BE2C (cell line): ENCODE measurements around the gene NDUFAB1. TPM values are rescaled to one million over a fixed set of nuclear protein-coding genes. Genes with fewer than 3 reads are reported as not detected.

Experiments
- DNase-seq: peaks from one replicate; pipeline ENCODE4 v3.0.0-alpha.2; 2020
- H3K27me3 ChIP-seq: fragments of 250-450 bp; sonication (Bioruptor Pico); 2 replicates; pipeline ENCODE4 v1.5.1; 2020; ENCODE audit warnings: mild to moderate bottlenecking
- H3K36me3 ChIP-seq: fragments of 250-450 bp; sonication (Bioruptor Pico); 2 replicates; pipeline ENCODE4 v1.5.1; 2020; ENCODE audit warnings: mild to moderate bottlenecking
- H3K4me1 ChIP-seq: fragments of 250-450 bp; sonication (Bioruptor Pico); 2 replicates; pipeline ENCODE4 v1.5.1; 2020
- H3K4me3 ChIP-seq: 2 replicates; pipeline ENCODE4 v1.5.1; 2011; ENCODE audit warnings: low read depth, low read length
- H3K9me3 ChIP-seq: fragments of 250-450 bp; sonication (Bioruptor Pico); 2 replicates; pipeline ENCODE4 v1.5.1; 2020
- CTCF ChIP-seq: IDR thresholded peaks from 2 replicates; pipeline ENCODE4 v1.5.1; 2012; ENCODE audit warnings: mild to moderate bottlenecking, low read depth, low read length
- polyA plus RNA-seq: library from polyadenylated mRNA; unstranded; fragments of >200 nt; gene quantifications from one replicate; pipeline ENCODE4 v1.2.1, GENCODE V29; 2012; ENCODE audit warnings: low read depth, missing spikeins; ENCODE audit not compliant: insufficient read length, insufficient read depth

The NDUFAB1 gene
- polyA plus RNA-seq = 312 TPM

DNA sequence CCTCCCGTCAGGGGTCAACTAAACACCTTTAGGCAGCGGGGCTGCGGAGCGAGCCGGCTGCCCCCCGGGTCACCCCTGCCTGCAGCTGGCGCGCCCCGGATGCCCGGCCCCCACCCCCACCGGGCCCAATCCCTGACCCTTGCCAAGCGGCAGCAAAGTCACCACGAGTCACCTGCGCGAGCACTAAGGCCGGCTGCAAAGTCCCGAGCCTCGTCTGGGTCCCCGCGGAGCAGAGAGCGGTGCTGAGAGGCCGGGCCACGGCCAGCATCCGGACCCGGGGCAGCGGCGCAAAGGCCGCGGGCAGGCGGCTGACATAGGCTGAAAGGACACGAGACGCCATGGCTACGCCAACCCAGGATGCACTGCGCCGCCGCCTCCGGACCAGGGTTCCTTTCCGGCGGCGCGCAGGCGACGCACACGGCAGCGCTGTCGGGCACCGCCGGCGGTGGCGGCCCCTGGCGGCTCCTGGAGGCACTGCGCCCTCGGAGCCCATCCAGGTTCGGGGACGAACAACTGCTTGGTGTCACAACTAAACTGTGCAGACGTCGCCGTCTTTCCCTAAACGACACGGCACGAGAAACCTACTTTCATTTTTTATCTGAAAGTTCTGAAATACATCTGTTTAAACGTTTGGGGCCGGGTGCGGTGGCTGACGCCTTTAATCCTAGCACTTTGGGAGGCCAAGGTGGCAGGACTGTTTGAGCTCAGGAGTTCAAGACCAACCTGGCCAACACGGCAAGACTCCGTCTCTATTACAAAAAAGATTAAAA, at the start of gene NDUFAB1:
Gene NDUFAB1 (minus strand): TSS at position 366 of the 770 bp plus-strand sequence. CDS start 26 bp downstream, at position 340.
- peak; percentile 93 for DNase-seq
- no peaks in the 10 kb centered on the region for H3K4me1 ChIP-seq
- no peaks in the 10 kb centered on the region for H3K9me3 ChIP-seq
- peak within 1 kb of the TSS; percentile 98 for H3K4me3 ChIP-seq
- TF ChIP-seq CTCF = peak; percentile 94
- no peaks in the 10 kb centered on the region for H3K27me3 ChIP-seq
- H3K36me3 ChIP-seq = peaks cover 34% of the 10 kb centered on the region

GRCh38 chr16:23642246-23642774, 46.2 kb upstream of the NDUFAB1 start:
- no peak for DNase-seq
- Histone ChIP-seq H3K27me3 (no peaks in the 10 kb centered on the region), H3K4me3 (peak overlapping the region; percentile 100), H3K9me3 (no peaks in the 10 kb centered on the region), H3K36me3 (peaks cover 20% of the 10 kb centered on the region), H3K4me1 (no peaks in the 10 kb centered on the region)
- TF ChIP-seq CTCF = no peak

- Histone ChIP-seq H3K36me3 (peaks cover 17% of the 10 kb centered on the region), H3K9me3 (no peaks in the 10 kb centered on the region), H3K4me3 (peak within 1 kb of the TSS; percentile 100), H3K27me3 (no peaks in the 10 kb centered on the region), H3K4me1 (no peaks in the 10 kb centered on the region)
- peak; percentile 95 for DNase-seq
- TF ChIP-seq CTCF = no peak
Observed at GRCh38 chr16:23640931-23641765, 45.0 kb upstream of the NDUFAB1 start, which contains the start of the genes DCTN5 and PALB2. Gene DCTN5, plus strand, starts transcription at chr16:23641466. Its CDS starts 77 bp downstream, at chr16:23641543. Gene PALB2, minus strand, starts transcription at chr16:23641310. Its CDS starts 153 bp downstream, at chr16:23641157.

DNA sequence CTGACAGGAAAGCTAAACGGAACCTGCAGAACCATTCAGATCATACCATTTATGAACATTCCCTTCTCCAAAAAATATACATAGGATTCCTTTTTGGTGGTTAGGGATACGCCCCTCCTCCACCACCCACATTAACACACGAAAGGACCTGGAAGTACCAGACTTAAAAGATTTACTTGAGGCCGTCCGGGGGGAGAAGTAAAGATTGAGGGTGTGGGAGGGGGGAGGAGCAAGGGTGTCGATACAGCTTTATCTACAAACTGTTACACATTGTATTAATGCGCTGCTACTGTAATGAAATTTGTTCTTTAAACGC, 44.5 kb upstream of the NDUFAB1 start:
- no peak for DNase-seq
- peaks cover 17% of the 10 kb centered on the region for H3K36me3 ChIP-seq

GRCh38 chr16:23635958-23636357, 39.8 kb upstream of the NDUFAB1 start:
- no peak for TF ChIP-seq CTCF
- H3K27me3 ChIP-seq = no peaks in the 10 kb centered on the region
- peaks cover 23% of the 10 kb centered on the region for H3K36me3 ChIP-seq
- no peak for DNase-seq
- H3K4me1 ChIP-seq = no peaks in the 10 kb centered on the region
- H3K4me3 ChIP-seq = no peak overlapping the region
- no peaks in the 10 kb centered on the region for H3K9me3 ChIP-seq

More for the DNA sequence above, 44.5 kb upstream of the NDUFAB1 start:
- H3K9me3 ChIP-seq = no peaks in the 10 kb centered on the region
- TF ChIP-seq CTCF = no peak
- H3K4me1 ChIP-seq = no peaks in the 10 kb centered on the region
- no peaks in the 10 kb centered on the region for H3K27me3 ChIP-seq
- H3K4me3 ChIP-seq = peak overlapping the region; percentile 100
